HFF-Myc (cell line): ENCODE measurements around the gene EXOC6B.

Experiments
- DNase-seq: peaks from one replicate; pipeline ENCODE4 v3.0.0-alpha.2; 2011; ENCODE audit warnings: low read depth; ENCODE audit errors: extremely low read depth
- H3K4me3 ChIP-seq: replicated peaks from 2 replicates; pipeline ENCODE4 v1.5.1; 2011; ENCODE audit warnings: low read depth, mild to moderate bottlenecking, control low read depth, low read length
- TF ChIP-seq, protein P1 (sequence below): IDR thresholded peaks from 2 replicates; pipeline ENCODE4 v1.5.1; 2012; ENCODE audit warnings: mild to moderate bottlenecking, low read depth, low read length, control low read depth; ENCODE audit errors: missing control alignments

Gene EXOC6B

DNA sequence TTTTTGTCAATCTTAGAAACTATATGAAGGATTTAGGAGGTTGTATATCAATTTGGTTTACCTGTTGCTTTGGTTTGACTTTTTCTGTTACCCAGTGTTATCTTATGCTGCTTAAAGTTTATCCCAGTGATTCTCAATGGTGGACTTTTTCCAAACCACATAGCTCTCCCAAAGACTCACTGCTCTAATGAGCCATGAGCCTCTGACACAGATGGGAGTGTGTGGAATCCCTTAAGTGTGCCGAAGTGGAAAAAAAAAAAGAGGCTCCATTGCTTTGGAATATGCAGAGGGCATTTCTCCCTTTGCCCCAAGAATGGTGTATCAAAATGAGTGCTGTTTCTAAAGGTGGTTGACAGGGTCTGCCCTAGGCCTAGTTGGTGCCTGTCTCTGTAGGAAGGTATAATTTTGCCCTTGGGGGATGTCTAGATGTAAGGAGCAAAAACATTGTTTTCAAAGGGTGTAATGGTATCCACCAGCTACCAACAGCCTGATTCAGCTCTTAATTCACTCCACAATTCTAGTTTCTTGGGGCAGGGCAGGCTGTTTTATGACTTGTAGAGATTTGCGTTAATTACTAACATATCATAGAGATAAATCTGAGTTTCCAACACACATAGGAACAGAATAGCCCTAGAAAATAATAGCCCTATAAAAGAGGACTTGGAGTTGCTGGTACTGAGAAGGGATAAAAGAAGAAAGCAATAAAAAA is 613.9 kb downstream of the EXOC6B start:
- TF ChIP-seq, protein P1, sequence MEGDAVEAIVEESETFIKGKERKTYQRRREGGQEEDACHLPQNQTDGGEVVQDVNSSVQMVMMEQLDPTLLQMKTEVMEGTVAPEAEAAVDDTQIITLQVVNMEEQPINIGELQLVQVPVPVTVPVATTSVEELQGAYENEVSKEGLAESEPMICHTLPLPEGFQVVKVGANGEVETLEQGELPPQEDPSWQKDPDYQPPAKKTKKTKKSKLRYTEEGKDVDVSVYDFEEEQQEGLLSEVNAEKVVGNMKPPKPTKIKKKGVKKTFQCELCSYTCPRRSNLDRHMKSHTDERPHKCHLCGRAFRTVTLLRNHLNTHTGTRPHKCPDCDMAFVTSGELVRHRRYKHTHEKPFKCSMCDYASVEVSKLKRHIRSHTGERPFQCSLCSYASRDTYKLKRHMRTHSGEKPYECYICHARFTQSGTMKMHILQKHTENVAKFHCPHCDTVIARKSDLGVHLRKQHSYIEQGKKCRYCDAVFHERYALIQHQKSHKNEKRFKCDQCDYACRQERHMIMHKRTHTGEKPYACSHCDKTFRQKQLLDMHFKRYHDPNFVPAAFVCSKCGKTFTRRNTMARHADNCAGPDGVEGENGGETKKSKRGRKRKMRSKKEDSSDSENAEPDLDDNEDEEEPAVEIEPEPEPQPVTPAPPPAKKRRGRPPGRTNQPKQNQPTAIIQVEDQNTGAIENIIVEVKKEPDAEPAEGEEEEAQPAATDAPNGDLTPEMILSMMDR = no peak

DNA sequence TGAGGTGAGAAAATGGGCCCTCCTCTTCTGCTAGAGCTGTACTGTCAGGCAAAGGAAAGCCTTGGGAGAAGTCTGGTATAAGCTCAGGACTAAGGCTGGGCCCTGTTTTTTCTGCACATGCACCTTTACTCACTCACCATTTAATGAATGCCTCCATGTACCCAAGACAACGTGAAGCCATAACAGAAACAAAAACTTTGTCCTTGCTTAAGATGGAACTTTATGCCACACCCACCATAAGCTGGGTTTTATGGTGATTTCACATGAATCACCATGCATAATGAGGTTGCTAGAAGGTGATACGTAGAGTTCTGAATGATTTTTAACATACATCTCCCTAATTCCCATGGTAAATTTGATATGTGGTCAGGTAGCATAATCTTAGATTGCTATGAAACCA is 614.5 kb downstream of the EXOC6B start:
- no peak overlapping the region for H3K4me3 ChIP-seq
- TF ChIP-seq, protein P1 = no peak
- DNase-seq = no peak

More for the DNA sequence above, 613.9 kb downstream of the EXOC6B start:
- DNase-seq = no peak
- no peak overlapping the region for H3K4me3 ChIP-seq

DNA sequence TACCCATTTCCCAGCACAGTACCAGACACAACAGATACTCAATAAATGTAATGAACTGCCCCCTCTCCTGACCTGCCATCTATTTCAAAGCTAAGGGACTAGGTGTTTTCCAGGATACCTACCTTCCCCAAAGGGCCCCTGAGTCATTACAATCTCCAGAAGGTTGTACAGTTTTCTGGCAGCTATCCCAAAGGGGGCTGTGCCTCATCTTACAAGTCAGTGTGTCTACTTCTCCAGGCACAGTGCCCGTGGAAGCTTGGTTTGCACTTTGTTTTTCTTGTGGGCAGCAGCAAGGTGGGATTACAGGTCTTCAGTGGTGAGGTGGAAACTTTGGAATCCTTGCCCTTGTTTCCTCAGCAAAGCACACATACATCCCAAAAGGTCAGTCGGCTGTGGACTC is 615.4 kb downstream of the EXOC6B start:
- no peak for DNase-seq
- TF ChIP-seq, protein P1 = no peak
- H3K4me3 ChIP-seq = no peak overlapping the region

DNA sequence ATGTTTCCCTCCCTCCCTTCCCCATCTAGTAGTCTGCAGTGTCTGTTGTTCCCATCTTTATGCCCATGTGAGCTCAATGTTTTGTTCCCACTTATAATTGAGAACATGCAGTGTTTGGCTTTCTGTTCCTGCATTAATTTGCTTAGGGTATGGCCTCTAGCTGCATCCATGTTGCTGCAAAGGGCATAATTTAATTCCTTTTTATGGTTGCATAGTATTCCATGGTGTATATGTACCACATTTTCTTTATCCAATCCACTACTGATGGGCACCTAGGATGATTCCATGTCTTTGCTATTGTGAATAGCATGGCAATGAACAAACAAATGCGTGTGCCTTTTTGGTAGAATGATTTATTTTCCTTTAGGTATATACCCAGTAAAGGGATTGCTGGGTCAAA is 617.6 kb downstream of the EXOC6B start:
- TF ChIP-seq, protein P1 = no peak

DNA sequence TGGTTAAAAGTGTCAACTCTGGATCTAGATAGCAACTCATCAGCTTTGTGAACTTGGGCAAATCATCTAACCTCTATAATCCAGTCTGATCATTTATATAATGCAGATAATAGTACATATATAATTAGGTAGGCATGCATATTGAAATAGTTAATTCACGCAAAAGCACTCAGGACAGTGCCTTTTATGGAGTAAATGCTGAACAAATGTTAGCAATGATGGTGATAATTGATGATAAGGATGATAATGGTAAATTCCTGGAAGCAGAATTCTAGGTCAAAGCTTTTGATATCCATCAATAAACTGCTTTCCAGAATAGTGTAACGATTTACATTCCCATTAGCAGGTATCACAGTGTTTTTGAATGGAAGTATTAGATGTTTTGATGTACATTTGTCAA is 618.5 kb downstream of the EXOC6B start:
- no peak for DNase-seq
- H3K4me3 ChIP-seq = no peak overlapping the region
- TF ChIP-seq, protein P1 = no peak

More for the DNA sequence above, 617.6 kb downstream of the EXOC6B start:
- H3K4me3 ChIP-seq = no peak overlapping the region
- DNase-seq = no peak

DNA sequence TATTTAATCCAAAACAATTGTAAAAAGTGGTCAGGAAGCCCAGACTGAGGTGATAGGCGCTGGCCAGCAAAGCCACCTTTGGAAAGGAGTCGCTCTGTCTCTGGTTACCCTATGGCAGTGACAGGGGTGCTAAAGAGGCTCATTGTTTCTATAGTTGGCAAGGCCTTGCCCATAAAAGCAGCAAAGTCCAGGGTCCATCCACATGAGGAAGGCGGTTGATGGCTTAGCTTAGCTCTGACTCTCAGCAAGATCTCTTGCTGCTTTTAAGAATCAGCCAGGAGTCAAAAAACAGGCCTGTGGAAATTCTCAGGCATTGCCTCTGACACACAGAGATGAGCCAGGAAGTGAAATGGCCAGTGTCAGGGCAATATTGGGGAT is 620.3 kb downstream of the EXOC6B start:
- DNase-seq = no peak
- TF ChIP-seq, protein P1 = no peak
- H3K4me3 ChIP-seq = no peak overlapping the region
